Central memory CD8-positive, alpha-beta T cell (primary cell): ENCODE measurements around the gene FBXO47.
"Not testable (repeated sequence)": the region's sequence is repeated elsewhere in the genome, so short reads cannot be mapped to it uniquely, and the experiment has no call there.

Experiments
- ATAC-seq: fragments of 150-1000 bp; cut with Tn5 transposase; replicated peaks from 2 replicates; pipeline ENCODE4 v1.10.0; 2022; ENCODE audit warnings: mild to moderate bottlenecking, moderate FRiP score, moderate number of reproducible peaks; ENCODE audit not compliant: poor library complexity, severe bottlenecking; ENCODE audit errors: extremely low read depth
- DNase-seq, 2 donors: peaks; one replicate each; pipeline ENCODE4 v3.0.0; 2021; ENCODE audit warnings: low spot score in 2 of 2
- H3K27ac Mint-ChIP-seq: one replicate; pipeline ENCODE4 v1.8.0; 2022; ENCODE audit warnings: low read depth, mild to moderate bottlenecking, moderate library complexity, mixed read lengths
- H3K27me3 Mint-ChIP-seq: one replicate; pipeline ENCODE4 v1.8.0; 2022; ENCODE audit warnings: mixed read lengths
- H3K36me3 Mint-ChIP-seq: one replicate; pipeline ENCODE4 v1.8.0; 2022; ENCODE audit warnings: mild to moderate bottlenecking, moderate library complexity, mixed read lengths; ENCODE audit not compliant: insufficient read depth
- H3K4me1 Mint-ChIP-seq: one replicate; pipeline ENCODE4 v1.8.0; 2022; ENCODE audit warnings: mixed read lengths
- H3K4me3 Mint-ChIP-seq: one replicate; pipeline ENCODE4 v1.8.0; 2022; ENCODE audit warnings: mild to moderate bottlenecking, moderate library complexity, mixed read lengths
- H3K9me3 Mint-ChIP-seq: one replicate; pipeline ENCODE4 v1.8.0; 2022; ENCODE audit warnings: mixed read lengths

Gene FBXO47

GRCh38 chr17:39001703-39002637 lies 34.8 kb upstream of the FBXO47 start:
- no peak for DNase-seq
- ATAC-seq: no peak
- Mint-ChIP-seq H3K4me3 (no peak overlapping the region), H3K27me3 (peaks cover 44% of the 10 kb centered on the region), H3K4me1 (peaks cover 14% of the 10 kb centered on the region), H3K9me3 (peaks cover 2% of the 10 kb centered on the region), H3K27ac (no peak overlapping the region), H3K36me3 (no peaks in the 10 kb centered on the region)

GRCh38 chr17:39000021-39000601 lies 32.9 kb upstream of the FBXO47 start:
- H3K4me3 Mint-ChIP-seq: no peak overlapping the region

GRCh38 chr17:38996660-38997337 lies 29.6 kb upstream of the FBXO47 start:
- DNase-seq: no peak
- Mint-ChIP-seq H3K27me3 (peaks cover 5% of the 10 kb centered on the region), H3K36me3 (no peaks in the 10 kb centered on the region), H3K27ac (no peak overlapping the region), H3K9me3 (peaks cover 7% of the 10 kb centered on the region), H3K4me3 (no peak overlapping the region), H3K4me1 (no peaks in the 10 kb centered on the region)
- ATAC-seq: no peak

More at GRCh38 chr17:39000021-39000601, 32.9 kb upstream of the FBXO47 start:
- DNase-seq: no peak
- Mint-ChIP-seq H3K4me1 (peaks cover 14% of the 10 kb centered on the region), H3K36me3 (no peaks in the 10 kb centered on the region), H3K27ac (no peak overlapping the region), H3K27me3 (peaks cover 38% of the 10 kb centered on the region), H3K9me3 (peaks cover 7% of the 10 kb centered on the region)
- ATAC-seq: no peak

- DNase-seq (no peak), ATAC-seq (no peak)
- H3K4me3 Mint-ChIP-seq: no peak overlapping the region
- no peaks in the 10 kb centered on the region for H3K4me1 Mint-ChIP-seq
- peaks cover 7% of the 10 kb centered on the region for H3K9me3 Mint-ChIP-seq
- H3K27ac Mint-ChIP-seq: no peak overlapping the region
- H3K36me3 Mint-ChIP-seq: no peaks in the 10 kb centered on the region
- no peaks in the 10 kb centered on the region for H3K27me3 Mint-ChIP-seq
Measured at GRCh38 chr17:38994026-38994425, 26.8 kb upstream of the FBXO47 start.

- no peaks in the 10 kb centered on the region for H3K27me3 Mint-ChIP-seq
- DNase-seq (no peak), ATAC-seq (no peak)
- no peaks in the 10 kb centered on the region for H3K9me3 Mint-ChIP-seq
- H3K27ac Mint-ChIP-seq: no peak overlapping the region
- H3K36me3 Mint-ChIP-seq: peaks cover 6% of the 10 kb centered on the region
- no peaks in the 10 kb centered on the region for H3K4me1 Mint-ChIP-seq
- H3K4me3 Mint-ChIP-seq: no peak overlapping the region
Measured at GRCh38 chr17:38984666-38985065, 17.5 kb upstream of the FBXO47 start.

- no peaks in the 10 kb centered on the region for H3K27me3 Mint-ChIP-seq
- H3K9me3 Mint-ChIP-seq: no peaks in the 10 kb centered on the region
- peak overlapping the region; percentile 55 for H3K27ac Mint-ChIP-seq
- H3K4me3 Mint-ChIP-seq: no peak overlapping the region
- H3K36me3 Mint-ChIP-seq: peaks cover 6% of the 10 kb centered on the region
- ATAC-seq: no peak
- no peaks in the 10 kb centered on the region for H3K4me1 Mint-ChIP-seq
- DNase-seq: peak in 1 of 2 donors; percentile 38
Measured at GRCh38 chr17:38982858-38983746, 15.9 kb upstream of the FBXO47 start.

- DNase-seq: no peak
- ATAC-seq: no peak
- Mint-ChIP-seq H3K9me3 (no peaks in the 10 kb centered on the region), H3K27ac (no peak overlapping the region), H3K27me3 (no peaks in the 10 kb centered on the region), H3K4me1 (no peaks in the 10 kb centered on the region), H3K36me3 (peaks cover 6% of the 10 kb centered on the region), H3K4me3 (no peak overlapping the region)
Measured at GRCh38 chr17:38981636-38982035, 14.4 kb upstream of the FBXO47 start.

- no peaks in the 10 kb centered on the region for H3K4me1 Mint-ChIP-seq
- peaks cover 6% of the 10 kb centered on the region for H3K36me3 Mint-ChIP-seq
- H3K4me3 Mint-ChIP-seq: no peak overlapping the region
- no peaks in the 10 kb centered on the region for H3K27me3 Mint-ChIP-seq
- ATAC-seq (no peak), DNase-seq (no peak)
- H3K9me3 Mint-ChIP-seq: no peaks in the 10 kb centered on the region
- H3K27ac Mint-ChIP-seq: no peak overlapping the region
Measured at GRCh38 chr17:38980490-38981217, 13.5 kb upstream of the FBXO47 start.

- H3K36me3 Mint-ChIP-seq: peaks cover 8% of the 10 kb centered on the region
- H3K27ac Mint-ChIP-seq: no peak overlapping the region
- H3K4me1 Mint-ChIP-seq: no peaks in the 10 kb centered on the region
- no peaks in the 10 kb centered on the region for H3K9me3 Mint-ChIP-seq
- no peak for ATAC-seq
- no peaks in the 10 kb centered on the region for H3K27me3 Mint-ChIP-seq
- no peak overlapping the region for H3K4me3 Mint-ChIP-seq
- DNase-seq: no peak
Measured at GRCh38 chr17:38978180-38978579, 11.0 kb upstream of the FBXO47 start.

- DNase-seq, H3K4me1 Mint-ChIP-seq, H3K4me3 Mint-ChIP-seq, H3K27me3 Mint-ChIP-seq, H3K36me3 Mint-ChIP-seq, H3K9me3 Mint-ChIP-seq, H3K27ac Mint-ChIP-seq: not testable (repeated sequence)
- ATAC-seq: peak; percentile 76
Measured at GRCh38 chr17:38976187-38976551, 9.0 kb upstream of the FBXO47 start.

GRCh38 chr17:38970804-38971203 lies 3.6 kb upstream of the FBXO47 start:
- Mint-ChIP-seq H3K36me3 (peaks cover 1% of the 10 kb centered on the region), H3K4me1 (peaks cover 8% of the 10 kb centered on the region), H3K9me3 (no peaks in the 10 kb centered on the region), H3K4me3 (no peak overlapping the region), H3K27me3 (no peaks in the 10 kb centered on the region), H3K27ac (no peak overlapping the region)
- no peak for ATAC-seq
- no peak for DNase-seq
